Measurements from ENCODE around the gene GTF3C1.

The GTF3C1 gene

DNA sequence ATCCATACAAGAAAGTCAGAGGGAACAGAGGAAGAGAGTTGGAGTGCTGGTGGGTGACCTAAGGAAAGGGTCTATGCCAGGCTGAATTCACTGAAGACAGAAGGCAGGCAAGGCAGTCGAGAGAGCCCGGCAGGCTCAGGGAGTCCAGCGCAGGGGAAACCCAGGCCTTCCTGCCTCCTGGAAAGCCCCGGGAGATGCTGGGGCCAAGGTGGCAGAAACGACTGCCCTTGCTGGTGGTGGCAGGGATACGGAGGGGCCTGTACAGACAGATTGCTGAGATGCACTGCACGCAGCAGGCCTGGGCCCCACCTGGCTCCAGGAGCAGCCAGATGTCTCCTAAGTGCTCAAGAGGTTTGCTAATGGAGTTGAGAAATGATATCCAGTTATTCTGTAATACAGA lies 59.8 kb downstream of the GTF3C1 start:
- no peak for DNase-seq (ENCODE audit: low read depth)
- no peak overlapping the region for H3K4me3 ChIP-seq (ENCODE audit: low read length)
- no peak for TF ChIP-seq CTCF (conservative IDR thresholded peaks at IDR 0.05; ENCODE audit: low read depth, low read length)

- DNase-seq (ENCODE audit: low read depth) = no peak
- no peak for TF ChIP-seq CTCF (conservative IDR thresholded peaks at IDR 0.05; ENCODE audit: low read depth, low read length)
- no peak overlapping the region for H3K4me3 ChIP-seq (ENCODE audit: low read length)
These were observed 60.3 kb downstream of the GTF3C1 start for GRCh38 chr16:27489421-27489820.

GRCh38 chr16:27486760-27487159 lies 63.0 kb downstream of the GTF3C1 start:
- no peak for DNase-seq (ENCODE audit: low read depth)
- TF ChIP-seq CTCF (conservative IDR thresholded peaks at IDR 0.05; ENCODE audit: low read depth, low read length) = no peak
- no peak overlapping the region for H3K4me3 ChIP-seq (ENCODE audit: low read length)

DNA sequence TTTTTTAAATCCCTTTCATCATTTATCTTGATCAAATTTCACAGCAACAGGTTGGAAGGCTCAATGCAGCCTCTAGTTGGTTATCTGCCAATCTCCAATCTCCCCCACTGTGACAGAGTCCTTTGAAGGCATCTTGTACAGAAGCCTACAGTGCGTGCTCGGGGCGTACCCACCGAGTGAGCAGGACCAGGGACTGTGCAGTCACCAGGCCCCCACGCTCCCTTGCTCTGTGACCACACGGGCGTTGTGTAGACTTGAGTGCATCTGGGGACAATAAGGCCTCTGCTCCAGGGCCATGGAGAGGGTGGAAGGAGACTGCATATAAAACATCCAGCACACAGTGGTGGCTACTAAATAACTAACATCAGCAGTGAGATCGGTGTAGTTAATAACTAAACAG lies 63.4 kb downstream of the GTF3C1 start:
- H3K4me3 ChIP-seq (ENCODE audit: low read length) = no peak overlapping the region
- no peak for TF ChIP-seq CTCF (conservative IDR thresholded peaks at IDR 0.05; ENCODE audit: low read depth, low read length)
- DNase-seq (ENCODE audit: low read depth) = no peak

DNA sequence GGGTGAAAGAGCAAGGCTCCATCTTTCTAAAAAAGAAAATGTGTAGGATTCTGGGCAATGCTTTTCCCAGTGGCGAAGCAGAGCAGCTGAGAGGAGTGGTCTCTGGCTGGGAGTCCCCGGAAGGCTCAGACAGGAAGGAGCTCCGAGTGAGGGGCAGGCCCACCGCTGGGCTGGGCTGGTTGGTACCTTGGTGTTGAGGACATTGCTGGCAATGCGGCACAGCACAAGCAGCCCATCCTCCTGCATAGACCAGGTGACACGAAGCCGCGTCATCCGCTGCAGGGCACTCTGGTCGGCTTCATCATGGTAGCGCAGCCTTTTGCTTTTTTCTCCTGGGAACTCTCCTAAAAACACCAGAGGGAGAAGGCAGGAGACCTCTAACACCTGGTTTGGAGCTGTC lies 63.9 kb downstream of the GTF3C1 start:
- H3K4me3 ChIP-seq (ENCODE audit: low read length) = no peak overlapping the region
- TF ChIP-seq CTCF (conservative IDR thresholded peaks at IDR 0.05; ENCODE audit: low read depth, low read length) = no peak
- DNase-seq (ENCODE audit: low read depth) = no peak

- no peak overlapping the region for H3K4me3 ChIP-seq (ENCODE audit: low read length)
- TF ChIP-seq CTCF (conservative IDR thresholded peaks at IDR 0.05; ENCODE audit: low read depth, low read length) = no peak
- DNase-seq (ENCODE audit: low read depth) = no peak
These were observed 64.6 kb downstream of the GTF3C1 start for GRCh38 chr16:27485126-27485525.

DNA sequence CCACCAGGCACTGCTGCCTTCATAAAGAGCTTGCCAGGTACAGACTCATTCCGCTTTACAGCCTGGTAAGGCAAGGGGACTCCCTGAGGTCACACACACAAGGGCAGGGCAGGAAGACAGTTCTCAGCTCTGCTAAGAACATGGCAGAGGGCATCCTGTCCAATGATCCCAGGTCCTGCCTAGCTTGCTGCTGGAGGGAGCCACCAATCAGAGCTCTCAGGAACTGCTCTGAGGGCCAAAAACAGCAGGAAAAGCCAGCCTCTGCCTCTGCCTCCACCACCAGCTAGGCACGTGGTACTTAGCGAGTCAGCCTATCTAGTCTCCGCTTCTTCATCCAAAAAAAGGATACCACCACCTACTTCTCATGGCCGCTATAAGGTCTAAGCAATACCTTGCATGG lies 66.1 kb downstream of the GTF3C1 start:
- no peak for DNase-seq (ENCODE audit: low read depth)
- no peak overlapping the region for H3K4me3 ChIP-seq (ENCODE audit: low read length)
- TF ChIP-seq CTCF (conservative IDR thresholded peaks at IDR 0.05; ENCODE audit: low read depth, low read length) = no peak
